ENCODE measurements around the gene MED12L. TPM values are rescaled to one million over a fixed set of nuclear protein-coding genes. Genes with fewer than 3 reads are reported as not detected.
"Not testable (repeated sequence)": the region's sequence is repeated elsewhere in the genome, so short reads cannot be mapped to it uniquely, and the experiment has no call there.

The MED12L gene
- total and polyA plus RNA-seq, 7 donors, result 0.01 to 2.6 (median 0.17) TPM

- no peak for TF ChIP-seq CTCF (IDR thresholded peaks at IDR 0.05)
- Histone ChIP-seq H3K9me3 (no peaks in the 10 kb centered on the region), H3K27ac (no peak overlapping the region), H3K36me3 (ENCODE audit: insufficient read depth in 1 of 2, low read depth in 1 of 2) (no peaks in the 10 kb centered on the region), H3K27me3 (ENCODE audit: insufficient read depth in 3 of 3, low read length in 2 of 3) (no peaks in the 10 kb centered on the region), H3K4me1 (no peaks in the 10 kb centered on the region), H3K4me3 (no peak overlapping the region)
- intact Hi-C loops (cut with DNase I), result no loop called here
- DNase-seq (no peak), ATAC-seq (no peak)
- 88 to 91% (median 89%) methylated on average over 9 of the region's 9 CpGs for WGBS, 3 donors
These were observed 302.4 kb downstream of the MED12L start for GRCh38 chr3:151387842-151388241.

- no peak overlapping the region for H3K27ac ChIP-seq
- DNase-seq (no peak), ATAC-seq (no peak)
- no peak overlapping the region for H3K4me3 ChIP-seq
- WGBS, 3 donors, result 73 to 83% (median 82%) methylated on average over 2 of the region's 2 CpGs
- intact Hi-C loops (cut with DNase I), result loop anchor here in 1 of 2 donors (1.0 kb wide), 1 partner anchor 7 kb away; the partner anchor contains the start of gene P2RY12
- H3K4me1 ChIP-seq, result no peaks in the 10 kb centered on the region
- TF ChIP-seq CTCF (IDR thresholded peaks at IDR 0.05), result no peak
- H3K27me3 ChIP-seq (ENCODE audit: insufficient read depth in 3 of 3, low read length in 2 of 3), result no peaks in the 10 kb centered on the region
- no peaks in the 10 kb centered on the region for H3K9me3 ChIP-seq
- no peaks in the 10 kb centered on the region for H3K36me3 ChIP-seq (ENCODE audit: insufficient read depth in 1 of 2, low read depth in 1 of 2)
These were observed 306.3 kb downstream of the MED12L start for GRCh38 chr3:151391720-151392119.

GRCh38 chr3:151392191-151392590 lies 306.7 kb downstream of the MED12L start:
- 90 to 94% (median 91%) methylated on average over 3 of the region's 3 CpGs for WGBS, 3 donors
- DNase-seq; H3K27ac ChIP-seq; H3K36me3 ChIP-seq (ENCODE audit: insufficient read depth in 1 of 2, low read depth in 1 of 2); H3K4me1 ChIP-seq; H3K9me3 ChIP-seq; ATAC-seq; H3K4me3 ChIP-seq; H3K27me3 ChIP-seq (ENCODE audit: insufficient read depth in 3 of 3, low read length in 2 of 3): not testable (repeated sequence)
- intact Hi-C loops (cut with DNase I), result loop anchor here in 1 of 2 donors (1.0 kb wide), 1 partner anchor 8 kb away; the partner anchor contains the start of gene P2RY12

GRCh38 chr3:151393146-151393830 lies 307.8 kb downstream of the MED12L start:
- H3K27me3 ChIP-seq (ENCODE audit: insufficient read depth in 3 of 3, low read length in 2 of 3), result no peaks in the 10 kb centered on the region
- DNase-seq (no peak), ATAC-seq (no peak)
- H3K9me3 ChIP-seq, result no peaks in the 10 kb centered on the region
- H3K27ac ChIP-seq, result no peak overlapping the region
- H3K4me1 ChIP-seq, result no peaks in the 10 kb centered on the region
- WGBS, 3 donors, result 49 to 57% (median 54%) methylated on average over 3 of the region's 3 CpGs
- no peak for TF ChIP-seq CTCF (IDR thresholded peaks at IDR 0.05)
- no peaks in the 10 kb centered on the region for H3K36me3 ChIP-seq (ENCODE audit: insufficient read depth in 1 of 2, low read depth in 1 of 2)
- intact Hi-C loops (cut with DNase I), result no loop called here
- H3K4me3 ChIP-seq, result no peak overlapping the region

- DNase-seq (no peak), ATAC-seq (no peak)
- no peak overlapping the region for H3K4me3 ChIP-seq
- H3K36me3 ChIP-seq (ENCODE audit: insufficient read depth in 1 of 2, low read depth in 1 of 2), result no peaks in the 10 kb centered on the region
- intact Hi-C loops (cut with DNase I), result no loop called here
- H3K27me3 ChIP-seq (ENCODE audit: insufficient read depth in 3 of 3, low read length in 2 of 3), result no peaks in the 10 kb centered on the region
- TF ChIP-seq CTCF (IDR thresholded peaks at IDR 0.05), result no peak
- H3K4me1 ChIP-seq, result no peaks in the 10 kb centered on the region
- H3K9me3 ChIP-seq, result no peaks in the 10 kb centered on the region
- no peak overlapping the region for H3K27ac ChIP-seq
- 50 to 53% (median 52%) methylated on average over 4 of the region's 4 CpGs for WGBS, 3 donors
These were observed 308.5 kb downstream of the MED12L start for GRCh38 chr3:151393941-151394340.
